Left renal pelvis (tissue), 4 donors: ENCODE measurements around the gene TTC17. TPM values are rescaled to one million over a fixed set of nuclear protein-coding genes. Genes with fewer than 3 reads are reported as not detected.
"Not testable (repeated sequence)": the region's sequence is repeated elsewhere in the genome, so short reads cannot be mapped to it uniquely, and the experiment has no call there.

Experiments
- DNase-seq, 4 donors: peaks; one replicate each; pipeline ENCODE4 v3.0.0-alpha.2; 2013; ENCODE audit warnings: low read depth in 4 of 4, low spot score in 3 of 4
- polyA plus RNA-seq, 4 donors: library from polyadenylated mRNA; unstranded; fragments of 120-200 nt; gene quantifications; one replicate each; pipeline ENCODE4 v1.2.1, GENCODE V29; 2013; ENCODE audit not compliant: insufficient read length in 4 of 4

TTC17 gene, protein sequence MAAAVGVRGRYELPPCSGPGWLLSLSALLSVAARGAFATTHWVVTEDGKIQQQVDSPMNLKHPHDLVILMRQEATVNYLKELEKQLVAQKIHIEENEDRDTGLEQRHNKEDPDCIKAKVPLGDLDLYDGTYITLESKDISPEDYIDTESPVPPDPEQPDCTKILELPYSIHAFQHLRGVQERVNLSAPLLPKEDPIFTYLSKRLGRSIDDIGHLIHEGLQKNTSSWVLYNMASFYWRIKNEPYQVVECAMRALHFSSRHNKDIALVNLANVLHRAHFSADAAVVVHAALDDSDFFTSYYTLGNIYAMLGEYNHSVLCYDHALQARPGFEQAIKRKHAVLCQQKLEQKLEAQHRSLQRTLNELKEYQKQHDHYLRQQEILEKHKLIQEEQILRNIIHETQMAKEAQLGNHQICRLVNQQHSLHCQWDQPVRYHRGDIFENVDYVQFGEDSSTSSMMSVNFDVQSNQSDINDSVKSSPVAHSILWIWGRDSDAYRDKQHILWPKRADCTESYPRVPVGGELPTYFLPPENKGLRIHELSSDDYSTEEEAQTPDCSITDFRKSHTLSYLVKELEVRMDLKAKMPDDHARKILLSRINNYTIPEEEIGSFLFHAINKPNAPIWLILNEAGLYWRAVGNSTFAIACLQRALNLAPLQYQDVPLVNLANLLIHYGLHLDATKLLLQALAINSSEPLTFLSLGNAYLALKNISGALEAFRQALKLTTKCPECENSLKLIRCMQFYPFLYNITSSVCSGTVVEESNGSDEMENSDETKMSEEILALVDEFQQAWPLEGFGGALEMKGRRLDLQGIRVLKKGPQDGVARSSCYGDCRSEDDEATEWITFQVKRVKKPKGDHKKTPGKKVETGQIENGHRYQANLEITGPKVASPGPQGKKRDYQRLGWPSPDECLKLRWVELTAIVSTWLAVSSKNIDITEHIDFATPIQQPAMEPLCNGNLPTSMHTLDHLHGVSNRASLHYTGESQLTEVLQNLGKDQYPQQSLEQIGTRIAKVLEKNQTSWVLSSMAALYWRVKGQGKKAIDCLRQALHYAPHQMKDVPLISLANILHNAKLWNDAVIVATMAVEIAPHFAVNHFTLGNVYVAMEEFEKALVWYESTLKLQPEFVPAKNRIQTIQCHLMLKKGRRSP
- 100 to 1,000 TPM; 101 to 167 (median 112) TPM for polyA plus RNA-seq

DNA sequence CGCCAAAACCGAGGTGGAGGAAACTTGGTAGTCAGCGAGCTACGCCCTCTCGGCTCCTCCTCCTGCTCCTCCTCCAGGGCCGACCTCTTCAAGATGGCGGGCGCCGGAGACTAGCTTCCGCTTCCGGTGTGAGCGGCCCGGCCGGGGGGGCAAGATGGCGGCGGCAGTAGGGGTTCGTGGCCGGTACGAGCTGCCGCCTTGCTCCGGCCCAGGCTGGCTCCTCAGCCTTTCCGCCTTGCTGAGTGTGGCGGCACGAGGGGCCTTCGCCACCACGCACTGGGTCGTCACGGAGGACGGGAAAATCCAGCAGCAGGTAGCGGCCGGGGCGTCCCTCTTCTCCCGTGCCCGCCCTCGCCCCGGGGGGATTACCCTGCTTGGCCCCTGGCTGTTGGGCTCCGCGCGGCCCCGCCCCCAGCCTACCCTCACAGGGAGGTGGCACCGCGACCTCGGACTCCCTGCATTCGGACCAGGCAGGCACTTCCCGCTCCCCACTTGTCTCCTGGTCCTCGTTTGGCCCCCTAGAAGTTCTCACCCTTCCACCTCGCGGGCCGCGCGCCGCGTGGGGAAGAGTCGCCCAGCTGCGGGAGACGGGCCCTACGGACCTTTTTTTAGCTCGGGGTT is at the start of gene TTC17:
TSS of gene TTC17 (plus strand) at position 120 of the 621 bp plus-strand sequence. CDS start at position 155, 35 bp downstream.
- DNase-seq: peak; percentile 75 to 88 (median 82)

DNA sequence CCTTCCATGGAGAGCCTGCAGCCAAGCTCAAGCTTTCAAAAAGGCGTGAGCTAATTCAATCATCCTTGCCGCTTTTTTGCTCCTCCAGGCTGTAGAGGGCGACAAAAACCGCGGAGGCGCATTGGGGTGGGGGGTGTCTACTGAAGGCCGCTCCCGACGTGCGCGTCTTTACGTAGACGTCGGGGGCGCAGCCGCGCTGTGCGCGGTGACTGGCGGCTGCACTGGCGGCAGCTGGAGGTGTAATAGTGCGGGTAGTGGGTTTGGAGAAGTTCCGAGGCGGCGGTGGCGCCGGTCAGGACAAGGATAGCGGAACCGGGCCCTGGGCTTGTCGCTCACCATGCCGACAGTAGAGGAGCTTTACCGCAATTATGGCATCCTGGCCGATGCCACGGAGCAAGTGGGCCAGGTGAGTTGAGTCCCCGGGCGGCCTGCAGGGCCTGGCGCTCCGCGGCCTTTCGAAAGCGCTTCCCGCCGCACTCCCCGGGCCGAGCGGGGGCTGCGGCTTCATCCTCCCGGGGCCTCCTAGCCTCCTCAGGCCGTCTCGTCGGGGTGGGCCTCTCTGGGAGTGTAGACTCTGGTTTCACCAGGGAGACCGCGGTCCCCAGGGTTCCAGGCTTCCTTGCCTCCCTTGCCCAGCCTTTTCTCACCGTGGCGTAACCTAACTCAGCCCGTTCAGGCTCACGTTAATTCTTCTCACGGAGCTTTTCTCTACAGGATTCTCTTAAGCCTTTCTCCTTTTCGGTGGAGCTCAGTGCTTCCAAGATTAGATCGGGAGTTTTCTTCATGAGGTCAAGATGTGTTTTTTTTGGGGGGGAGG is 46.7 kb upstream of the TTC17 start, which contains the start of gene API5:
TSS of gene API5 (plus strand) at position 206 of the 817 bp plus-strand sequence. CDS start at position 338, 132 bp downstream.
- DNase-seq: peak; percentile 91 to 93 (median 92)

DNA sequence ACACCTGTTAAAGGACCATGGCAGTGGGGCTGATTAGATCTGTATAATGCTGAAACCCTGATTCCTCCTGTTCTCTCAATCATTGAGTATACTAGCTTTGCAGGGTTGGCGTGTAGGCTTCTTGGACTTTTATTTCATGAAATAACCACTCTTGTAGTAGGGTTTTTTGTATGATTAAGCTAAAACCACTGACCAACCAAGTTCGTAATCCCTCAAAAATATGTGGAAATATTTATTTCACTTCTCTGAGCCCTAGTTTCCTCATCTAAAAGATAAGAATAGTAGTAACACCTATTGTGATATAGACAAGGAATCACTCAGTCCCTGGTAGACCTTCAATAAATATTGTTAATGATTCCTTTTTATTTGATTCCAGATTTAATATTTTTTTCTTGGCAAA is 42.8 kb upstream of the TTC17 start:
- no peak for DNase-seq

DNA sequence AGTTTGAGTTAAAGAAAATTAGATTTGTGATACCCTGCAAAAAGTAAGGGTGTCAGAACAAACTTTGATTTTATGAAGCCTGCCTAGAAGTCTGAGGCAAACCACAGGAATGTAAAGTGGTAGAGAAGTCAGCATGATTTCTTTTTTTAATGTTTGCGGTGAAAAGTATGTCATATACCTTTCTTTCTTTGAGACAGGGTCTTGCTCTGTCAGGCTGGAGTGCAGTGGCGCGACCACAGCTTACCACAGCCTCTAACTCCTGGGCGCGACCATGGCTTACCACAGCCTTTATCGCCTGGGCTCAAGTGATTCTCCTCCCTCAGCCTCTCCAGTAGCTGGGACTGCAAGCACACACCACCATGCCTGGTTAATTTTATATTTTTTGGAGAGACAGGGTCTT is 42.3 kb upstream of the TTC17 start:
- DNase-seq: no peak

DNA sequence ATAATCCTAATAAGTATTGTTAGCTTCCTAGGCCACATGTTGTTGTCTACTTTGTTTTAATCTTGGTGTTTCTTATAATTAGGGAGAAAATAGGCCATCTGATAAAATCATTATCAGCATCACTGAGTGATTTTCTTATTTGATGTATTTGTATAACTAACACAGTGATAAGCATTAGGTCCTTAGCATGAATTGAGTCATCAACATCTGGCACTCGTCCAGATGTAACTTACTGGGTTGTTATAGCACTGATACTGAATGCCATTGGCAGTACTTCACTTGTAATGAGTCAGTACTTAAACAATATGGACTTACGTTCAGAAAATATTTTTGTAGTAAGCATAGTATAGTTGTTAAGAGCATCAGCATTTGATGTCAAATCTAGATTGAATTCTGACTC is 30.7 kb upstream of the TTC17 start:
- DNase-seq: no peak

DNA sequence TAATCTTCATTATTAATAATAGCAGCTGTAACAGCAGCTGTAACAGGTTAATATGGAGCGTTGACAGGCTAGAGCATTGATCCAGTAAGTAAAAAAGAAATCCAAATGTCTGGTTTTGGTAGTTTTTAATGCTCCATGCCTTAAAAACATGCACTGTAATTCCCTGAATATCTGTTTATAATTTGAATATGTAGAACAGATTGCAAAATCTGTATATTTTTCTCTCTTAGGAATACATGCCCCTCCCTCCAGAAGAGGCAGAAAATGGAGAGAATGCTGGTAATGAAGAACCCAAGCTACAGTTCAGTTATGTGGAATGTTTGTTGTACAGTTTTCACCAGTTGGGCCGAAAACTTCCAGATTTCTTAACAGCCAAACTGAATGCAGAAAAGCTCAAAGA is 30.2 kb upstream of the TTC17 start:
- DNase-seq: no peak

DNA sequence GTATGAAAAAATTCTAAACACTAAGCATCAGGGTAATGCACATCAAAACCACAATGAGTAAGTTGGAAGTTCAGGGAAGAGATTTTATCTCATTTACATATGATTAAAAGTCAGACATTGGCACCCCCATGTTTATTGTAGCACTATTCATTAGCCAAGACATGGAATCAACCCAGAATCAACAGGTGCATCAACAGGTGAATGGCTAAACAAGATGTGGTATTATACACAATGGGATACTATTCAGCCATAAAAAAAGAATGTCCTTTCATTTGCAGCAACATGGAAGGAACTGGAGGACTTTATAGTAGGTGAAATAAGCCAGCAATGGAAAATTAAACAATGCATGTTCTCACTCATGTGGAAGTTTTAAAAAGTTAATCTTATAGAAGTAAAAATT is 17.6 kb upstream of the TTC17 start:
- no peak for DNase-seq

DNA sequence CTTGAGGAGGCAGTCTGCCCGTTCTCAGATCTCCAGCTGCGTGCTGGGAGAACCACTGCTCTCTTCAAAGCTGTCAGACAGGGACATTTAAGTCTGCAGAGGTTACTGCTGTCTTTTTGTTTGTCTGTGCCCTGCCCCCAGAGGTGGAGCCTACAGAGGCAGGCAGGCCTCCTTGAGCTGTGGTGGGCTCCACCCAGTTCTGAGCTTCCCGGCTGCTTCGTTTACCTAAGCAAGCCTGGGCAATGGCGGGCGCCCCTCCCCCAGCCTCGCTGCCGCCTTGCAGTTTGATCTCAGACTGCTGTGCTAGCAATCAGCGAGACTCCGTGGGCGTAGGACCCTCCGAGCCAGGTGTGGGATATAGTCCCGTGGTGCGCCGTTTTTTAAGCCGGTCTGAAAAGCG is 7.3 kb upstream of the TTC17 start:
- DNase-seq: not testable (repeated sequence)

DNA sequence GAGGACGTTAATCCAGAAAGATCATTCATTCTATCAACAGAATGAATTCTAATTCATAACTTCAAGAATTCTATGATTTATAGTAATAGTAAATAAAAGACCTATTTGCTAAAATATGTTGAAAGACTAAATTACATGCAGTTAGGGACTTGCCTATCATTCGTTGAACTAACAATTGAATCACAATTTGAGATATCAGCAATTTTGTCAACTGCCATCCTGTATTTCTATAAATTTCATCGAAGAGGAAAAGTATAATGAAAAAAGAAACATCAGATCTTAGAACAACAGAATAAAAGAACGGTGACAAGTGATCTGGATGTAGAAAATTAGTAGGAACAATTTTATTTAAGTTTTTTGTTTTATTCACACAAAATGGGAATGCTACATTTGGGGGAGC is 4.4 kb upstream of the TTC17 start:
- no peak for DNase-seq

DNA sequence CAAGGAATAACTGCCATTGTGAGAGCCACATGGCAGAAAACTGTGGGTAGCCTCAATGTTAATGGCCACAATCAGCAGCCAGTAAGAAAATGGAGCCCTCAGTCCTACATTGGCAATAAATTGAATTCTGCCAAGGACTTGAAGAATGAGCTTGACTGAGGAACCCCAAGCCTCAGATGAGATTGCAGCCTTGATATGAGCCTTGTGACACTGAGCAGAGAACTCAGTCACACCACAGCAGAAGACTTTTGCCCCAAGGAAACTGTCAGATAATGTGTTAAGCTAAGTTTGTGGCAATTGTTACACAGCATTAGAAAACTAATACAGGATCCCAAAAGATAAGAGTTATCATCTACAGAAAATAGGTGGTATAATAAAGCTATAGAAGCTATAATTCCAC is 2.4 kb upstream of the TTC17 start:
- DNase-seq: no peak

DNA sequence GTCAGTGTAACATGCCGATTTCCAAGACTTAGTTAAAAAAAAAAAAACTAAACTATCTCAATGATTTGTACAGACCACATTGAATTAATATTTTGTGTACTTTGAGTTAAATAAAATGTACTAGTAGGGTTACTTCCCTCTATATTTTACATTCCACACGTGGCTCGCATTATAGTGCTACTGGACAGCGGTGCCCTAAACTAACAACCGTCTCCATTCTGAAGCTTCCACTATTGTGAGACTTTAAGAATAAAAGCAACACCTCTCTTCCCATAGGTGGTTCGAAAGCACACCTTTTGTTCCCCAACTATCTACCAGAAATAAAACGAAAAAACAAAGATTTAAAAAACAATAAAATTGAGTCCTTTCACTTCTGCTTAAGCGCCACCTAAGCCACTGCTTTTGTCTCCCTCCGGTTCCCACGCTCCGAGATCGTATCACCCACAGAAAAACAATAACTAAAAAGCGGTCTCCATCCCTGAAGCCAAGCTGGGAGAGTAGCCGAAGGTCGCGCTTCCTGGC is 380 bp upstream of the TTC17 start:
- peak in 1 of 4 donors; percentile 0 for DNase-seq

DNA sequence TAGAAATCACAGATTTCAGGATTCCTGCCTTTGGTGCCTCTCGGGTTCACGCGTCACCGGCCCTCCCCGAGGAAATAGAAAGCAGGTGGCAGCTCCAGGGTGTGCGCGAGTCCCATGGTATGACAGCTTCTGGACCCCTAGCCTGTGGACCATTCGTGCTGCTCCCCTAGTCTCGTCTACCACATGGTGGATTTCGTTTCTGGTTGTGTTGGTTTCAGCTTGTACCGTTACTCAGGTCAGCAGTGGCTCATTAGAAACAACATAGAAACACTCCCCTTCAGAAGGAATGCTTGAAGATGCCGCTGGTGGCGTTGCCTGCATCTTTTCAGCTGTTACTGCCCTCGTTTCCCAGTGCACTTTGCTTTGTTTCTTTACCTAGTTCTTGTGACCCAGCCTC is 700 bp downstream of the TTC17 start:
- peak in 1 of 4 donors; percentile 6 for DNase-seq

DNA sequence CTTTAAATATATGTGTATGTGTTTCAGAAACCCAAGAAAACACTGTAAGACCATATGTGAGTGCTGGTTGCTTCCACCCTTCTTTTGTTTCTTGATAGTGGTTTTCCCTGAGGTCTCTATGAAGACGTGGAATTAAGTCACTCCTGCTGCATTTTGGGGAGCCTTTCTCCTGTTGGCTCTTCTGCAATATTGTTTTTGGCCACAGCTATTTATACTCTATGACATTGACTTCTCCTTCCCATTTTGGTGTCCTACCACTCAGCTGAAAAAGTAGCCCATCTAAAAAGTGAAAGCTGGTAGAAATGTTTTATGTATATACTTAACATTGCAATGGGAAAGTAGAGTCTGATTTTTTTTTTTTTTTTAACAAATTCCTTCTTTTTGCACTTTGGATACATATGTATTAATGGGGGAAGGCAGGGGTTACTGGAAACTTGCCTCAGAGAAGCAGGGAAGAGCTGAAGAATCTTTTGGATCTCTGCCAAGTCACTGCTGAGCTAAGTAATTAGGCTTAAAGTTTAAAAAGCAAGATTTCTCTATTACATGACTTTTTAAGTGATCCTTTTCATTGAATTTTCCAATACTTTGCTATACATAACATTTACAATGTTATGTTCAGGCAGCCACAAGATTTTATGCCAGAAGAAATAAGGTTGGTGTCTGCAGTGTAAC is 1.8 kb downstream of the TTC17 start:
- DNase-seq: peak in 1 of 4 donors; percentile 3

DNA sequence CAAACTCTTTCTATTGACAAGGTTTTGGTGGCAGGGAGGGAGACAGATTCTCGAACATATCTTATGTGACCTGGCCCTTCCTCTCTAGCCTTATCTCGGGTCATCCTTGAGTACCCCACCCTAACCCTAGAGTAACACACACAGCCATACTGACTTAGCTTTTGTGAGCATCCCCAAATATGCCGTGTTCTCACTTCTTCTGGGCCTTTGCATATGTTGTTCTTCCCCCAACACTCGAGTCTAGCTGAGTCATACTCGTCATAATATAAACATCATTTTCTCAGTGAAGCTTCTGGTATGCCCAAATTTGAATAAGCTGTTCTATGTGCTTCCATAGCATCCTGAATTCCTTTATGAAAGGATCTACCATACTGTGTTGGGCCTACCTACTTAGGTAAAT is 8.0 kb downstream of the TTC17 start:
- DNase-seq: no peak

DNA sequence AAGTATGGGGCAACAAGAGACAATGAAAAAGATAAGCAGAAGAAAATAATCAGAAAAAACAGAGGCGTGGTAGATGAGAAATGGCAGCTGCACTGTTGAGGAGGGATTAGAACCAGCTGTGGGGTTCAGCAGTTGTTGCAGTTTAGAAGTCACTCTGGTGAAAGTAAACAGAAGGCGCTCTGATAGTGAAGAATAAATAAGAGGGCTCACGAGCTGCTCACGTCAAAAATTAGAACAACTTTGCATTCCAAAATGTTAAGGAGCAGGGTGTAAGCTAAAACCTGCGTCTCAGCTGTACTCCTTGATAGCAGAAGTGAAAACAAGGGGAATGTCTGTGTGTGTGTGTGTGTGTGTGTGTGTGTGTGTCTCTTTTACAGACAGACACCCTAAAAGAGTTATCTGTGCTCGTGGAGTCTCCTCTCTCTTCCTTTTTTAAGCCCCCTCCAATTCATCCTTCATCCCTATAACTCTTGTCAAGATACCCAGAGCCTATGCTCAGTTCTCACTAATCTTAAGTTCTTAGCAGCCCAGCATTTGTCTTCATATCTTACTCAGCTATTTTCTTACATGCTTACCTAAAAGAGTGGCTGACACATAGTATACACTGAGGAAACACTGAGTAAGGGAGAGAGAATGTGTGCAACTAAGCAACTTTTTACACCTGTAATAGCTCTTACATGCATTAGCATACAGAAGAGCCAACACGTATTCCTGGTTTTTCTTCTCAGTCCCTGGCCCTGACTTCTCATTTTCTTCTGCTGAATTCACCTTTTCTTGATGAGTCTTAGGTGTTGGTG is 8.9 kb downstream of the TTC17 start:
- no peak for DNase-seq

DNA sequence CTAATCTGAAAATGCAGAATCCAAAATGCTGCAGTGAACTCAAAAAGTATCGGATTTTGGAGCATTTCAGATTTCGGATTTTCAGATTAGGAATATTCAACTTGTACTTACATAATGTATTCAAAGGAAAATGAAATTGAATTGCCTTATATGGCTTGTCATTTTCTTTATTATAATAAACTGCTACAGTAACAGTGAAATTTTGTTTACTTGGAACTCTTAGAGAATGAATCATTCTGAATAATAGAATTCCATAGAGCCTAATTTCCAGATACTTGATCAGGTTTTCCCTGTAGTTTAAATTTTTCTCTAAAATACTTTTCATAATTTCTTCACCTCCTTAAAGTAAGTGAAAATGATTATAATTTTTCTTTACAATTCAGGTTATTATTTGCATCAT is 17.3 kb downstream of the TTC17 start:
- DNase-seq: no peak

DNA sequence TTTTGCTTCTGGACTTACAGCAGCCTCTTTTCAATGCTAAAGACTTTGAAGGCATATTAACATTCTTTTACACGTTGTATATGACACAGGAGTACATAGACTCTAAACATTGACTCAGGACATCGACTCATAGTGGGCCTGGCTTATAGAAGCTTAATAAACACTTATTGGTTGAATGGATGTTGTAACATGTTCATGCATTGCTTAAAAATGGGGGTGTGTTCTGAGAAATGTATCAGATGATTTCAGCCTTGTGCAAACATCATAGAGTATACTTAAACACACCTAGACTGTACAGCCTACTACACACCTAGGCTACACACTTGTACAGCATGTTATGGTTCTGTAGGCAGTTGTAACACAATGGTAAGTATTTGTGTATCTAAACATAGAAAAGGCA is 17.9 kb downstream of the TTC17 start:
- DNase-seq: no peak

DNA sequence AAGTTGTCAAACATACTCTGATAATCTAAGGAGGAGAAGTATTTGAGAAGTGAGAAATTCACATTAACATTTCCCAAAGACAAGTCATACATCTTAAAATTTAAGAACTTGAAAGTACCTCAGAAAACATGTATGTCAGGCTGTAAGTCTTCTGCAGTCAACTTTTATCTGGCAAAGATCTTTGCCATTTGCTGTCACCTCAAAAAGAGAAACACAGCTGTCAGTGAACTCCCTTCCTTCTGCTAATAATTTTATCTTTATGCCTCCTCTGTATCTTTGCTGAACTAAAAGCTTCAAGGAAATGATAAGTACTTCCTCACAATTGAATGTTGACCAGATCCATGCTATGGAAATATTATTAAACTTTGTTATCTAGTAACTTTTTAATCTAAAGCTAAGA is 18.7 kb downstream of the TTC17 start:
- no peak for DNase-seq
